Inflammatory macrophage (primary cell): ENCODE data around the gene GABPA.

Experiments used
- DNase-seq, 2 donors: peaks; one replicate each; pipeline ENCODE4 v3.0.0-alpha.2; 2020 to 2022

The GABPA gene

GRCh38 chr21:25813917-25814316 lies 79.1 kb downstream of the GABPA start:
- no peak for DNase-seq

GRCh38 chr21:25818121-25818520 lies 83.3 kb downstream of the GABPA start:
- DNase-seq = no peak

GRCh38 chr21:25818551-25818950 lies 83.8 kb downstream of the GABPA start:
- no peak for DNase-seq
